Right cardiac atrium (tissue), 5 donors: ENCODE results near the gene DGKE. TPM values are rescaled to one million over a fixed set of nuclear protein-coding genes. Genes with fewer than 3 reads are reported as not detected.
A peak's percentile ranks its signal among the peaks of the same experiment; 100 is the strongest.

ENCODE experiments used
- ATAC-seq, 2 donors: fragments of 200-7000 bp; cut with Tn5 transposase; one replicate each; pipeline versions ENCODE4 v1.8.0 to v1.9.1; 2020; ENCODE audit warnings: moderate library complexity in 2 of 2, mild to moderate bottlenecking in 1 of 2
- DNase-seq, 3 donors: peaks; one replicate each; pipeline ENCODE4 v3.0.0-alpha.2; 2020
- H3K27ac ChIP-seq: one replicate; pipeline ENCODE4 v1.5.1; 2013; ENCODE audit warnings: mild to moderate bottlenecking, low read length, control low read depth, moderate library complexity
- H3K27me3 ChIP-seq: one replicate; pipeline ENCODE4 v1.6.1; 2013; ENCODE audit not compliant: control insufficient read depth, insufficient read depth
- H3K4me1 ChIP-seq: one replicate; pipeline ENCODE4 v1.6.1; 2013; ENCODE audit warnings: low read length; ENCODE audit not compliant: control insufficient read depth, insufficient read depth
- H3K4me3 ChIP-seq: one replicate; pipeline ENCODE4 v1.5.1; 2013; ENCODE audit warnings: low read length, control low read depth
- H3K9me3 ChIP-seq: one replicate; pipeline ENCODE4 v1.6.1; 2013; ENCODE audit warnings: low read length; ENCODE audit not compliant: control insufficient read depth
- WGBS: extraction: QIAGEN DNeasy Blood & Tissue Kit; methylation state at CpG from one replicate; pipeline ENCODE4 v1.1.7; 2013; 5-methylcytosine and 5-hydroxymethylcytosine counted together
- intact Hi-C, 4 donors: fragments of 100-400 bp; cut with DNase I; formaldehyde crosslinking; loops; one replicate each; pipeline versions ENCODE4 v1.11.0 to v1.14.0; 2022 to 2023
- polyA plus RNA-seq: library from polyadenylated mRNA; stranded (reverse); fragments of 200-250 nt; gene quantifications from one replicate; pipeline ENCODE4 v1.2.3, GENCODE V29; 2013
- total RNA-seq, 4 donors: library from RNA; stranded (reverse); fragmentation: NEBNext Ultra II Directional; extraction: Animal tissue kit (Norgen Biotek cat#: 25700); gene quantifications; one replicate each; pipeline ENCODE4 v1.2.1, GENCODE V29; 2021
- donor health status: healthy with polysubstance abuse.
- donor health status: DM: no; HTN: yes; CAD: no.
- donor health status: DM: no; HTN: no; CAD: no.
- donor health status: DM: no; HTN: yes; CAD: no; lungs with severe emphysema.
- donor health status: DM: yes; HTN: yes; CAD: no.

DGKE gene
- total and polyA plus RNA-seq, 5 donors = 2.4 to 6.0 (median 5.6) TPM

- no peaks in the 10 kb centered on the region for H3K9me3 ChIP-seq
- no peak overlapping the region for H3K4me3 ChIP-seq
- no peaks in the 10 kb centered on the region for H3K27me3 ChIP-seq
- H3K27ac ChIP-seq = no peak overlapping the region
- H3K4me1 ChIP-seq = no peaks in the 10 kb centered on the region
- intact Hi-C loops = loop anchor here in 1 of 4 donors (5.0 kb wide), 1 partner anchor 81 kb away; the partner anchor contains the start of gene TRIM25
- DNase-seq (no peak), ATAC-seq (no peak)
- 82% methylated on average over 7 of the region's 7 CpGs for WGBS
These were observed 3.1 kb upstream of the DGKE start for GRCh38 chr17:56830726-56831368.

GRCh38 chr17:56831369-56832095 lies 2.4 kb upstream of the DGKE start:
- intact Hi-C loops = loop anchor here in 1 of 4 donors (5.0 kb wide), 1 partner anchor 81 kb away; the partner anchor contains the start of gene TRIM25
- ATAC-seq (no peak), DNase-seq (no peak)
- H3K27me3 ChIP-seq = no peaks in the 10 kb centered on the region
- no peak overlapping the region for H3K4me3 ChIP-seq
- no peak overlapping the region for H3K27ac ChIP-seq
- 95% methylated on average over 16 of the region's 16 CpGs for WGBS
- H3K4me1 ChIP-seq = no peaks in the 10 kb centered on the region
- H3K9me3 ChIP-seq = no peaks in the 10 kb centered on the region

GRCh38 chr17:56832446-56832845 lies 1.5 kb upstream of the DGKE start:
- ATAC-seq (no peak), DNase-seq (no peak)
- intact Hi-C loops = loop anchor here in 1 of 4 donors (5.0 kb wide), 1 partner anchor 80 kb away; the partner anchor contains the start of gene TRIM25
- H3K4me1 ChIP-seq = no peaks in the 10 kb centered on the region
- 59% methylated on average over 4 of the region's 4 CpGs for WGBS
- H3K27ac ChIP-seq = no peak overlapping the region
- no peak overlapping the region for H3K4me3 ChIP-seq
- no peaks in the 10 kb centered on the region for H3K9me3 ChIP-seq
- no peaks in the 10 kb centered on the region for H3K27me3 ChIP-seq

GRCh38 chr17:56833057-56833808 lies 718 bp upstream of the DGKE start:
- Histone ChIP-seq H3K4me3 (peak overlapping the region; percentile 81), H3K4me1 (no peaks in the 10 kb centered on the region), H3K27ac (peak overlapping the region; percentile 28), H3K27me3 (no peaks in the 10 kb centered on the region), H3K9me3 (no peaks in the 10 kb centered on the region)
- ATAC-seq (peak; percentile 7 to 77), DNase-seq (peak; percentile 63 to 85 (median 82))
- intact Hi-C loops = loop anchor here in 1 of 4 donors (5.0 kb wide), 1 partner anchor 79 kb away; the partner anchor contains the start of gene TRIM25
- WGBS = under 1% methylated on average over 95 of the region's 95 CpGs

GRCh38 chr17:56834380-56835263 lies 671 bp downstream of the DGKE start:
- no peaks in the 10 kb centered on the region for H3K27me3 ChIP-seq
- no peaks in the 10 kb centered on the region for H3K9me3 ChIP-seq
- DNase-seq = peak; percentile 45 to 80 (median 79)
- peak; percentile 14 to 17 for ATAC-seq
- intact Hi-C loops = loop anchor here in 1 of 4 donors (5.0 kb wide), 1 partner anchor 78 kb away; the partner anchor contains the start of gene TRIM25
- peaks cover 1% of the 10 kb centered on the region for H3K4me1 ChIP-seq
- peak overlapping the region; percentile 81 for H3K4me3 ChIP-seq
- WGBS = 8% methylated on average over 81 of the region's 81 CpGs
- peak overlapping the region; percentile 71 for H3K27ac ChIP-seq

GRCh38 chr17:56835264-56835585 lies 1.3 kb downstream of the DGKE start:
- DNase-seq = no peak
- WGBS = 57% methylated on average over 7 of the region's 7 CpGs
- no peak for ATAC-seq
- H3K4me3 ChIP-seq = peak overlapping the region; percentile 81
- intact Hi-C loops = no loop called here
- no peaks in the 10 kb centered on the region for H3K27me3 ChIP-seq
- H3K27ac ChIP-seq = peak overlapping the region; percentile 0
- peaks cover 1% of the 10 kb centered on the region for H3K4me1 ChIP-seq
- no peaks in the 10 kb centered on the region for H3K9me3 ChIP-seq

- H3K27me3 ChIP-seq = no peaks in the 10 kb centered on the region
- no peak for DNase-seq
- WGBS = 79% methylated on average over 3 of the region's 3 CpGs
- no peaks in the 10 kb centered on the region for H3K9me3 ChIP-seq
- H3K27ac ChIP-seq = no peak overlapping the region
- H3K4me3 ChIP-seq = no peak overlapping the region
- H3K4me1 ChIP-seq = peaks cover 1% of the 10 kb centered on the region
- no peak for ATAC-seq
- intact Hi-C loops = no loop called here
These were observed 4.7 kb downstream of the DGKE start for GRCh38 chr17:56838687-56839086.

- Histone ChIP-seq H3K4me1 (peaks cover 1% of the 10 kb centered on the region), H3K27me3 (no peaks in the 10 kb centered on the region), H3K4me3 (no peak overlapping the region), H3K9me3 (no peaks in the 10 kb centered on the region), H3K27ac (no peak overlapping the region)
- intact Hi-C loops = loop anchor here in 1 of 4 donors (10.0 kb wide), 1 partner anchor 62 kb away; no protein-coding TSS in a partner anchor
- 39% methylated on average over 2 of the region's 2 CpGs for WGBS
- DNase-seq = no peak
- no peak for ATAC-seq
These were observed 8.6 kb downstream of the DGKE start for GRCh38 chr17:56842577-56842976.

GRCh38 chr17:56845934-56846333 lies 12.0 kb downstream of the DGKE start:
- ATAC-seq (no peak), DNase-seq (no peak)
- Histone ChIP-seq H3K4me3 (no peak overlapping the region), H3K27me3 (no peaks in the 10 kb centered on the region), H3K27ac (no peak overlapping the region), H3K4me1 (no peaks in the 10 kb centered on the region), H3K9me3 (no peaks in the 10 kb centered on the region)
- intact Hi-C loops = loop anchor here in 1 of 4 donors (10.0 kb wide), 1 partner anchor 59 kb away; no protein-coding TSS in a partner anchor
- WGBS = 97% methylated on average over 1 of the region's 1 CpG

- no peaks in the 10 kb centered on the region for H3K9me3 ChIP-seq
- no peaks in the 10 kb centered on the region for H3K27me3 ChIP-seq
- H3K4me3 ChIP-seq = no peak overlapping the region
- DNase-seq = no peak
- H3K4me1 ChIP-seq = no peaks in the 10 kb centered on the region
- intact Hi-C loops = loop anchor here in 1 of 4 donors (10.0 kb wide), 1 partner anchor 58 kb away; no protein-coding TSS in a partner anchor
- H3K27ac ChIP-seq = no peak overlapping the region
- ATAC-seq = no peak
- 93% methylated on average over 4 of the region's 4 CpGs for WGBS
These were observed 13.2 kb downstream of the DGKE start for GRCh38 chr17:56847106-56847505.
